Measurements from ENCODE around the gene ASIC4.

The ASIC4 gene

GRCh38 chr2:219570924-219571310 lies 56.6 kb downstream of the ASIC4 start:
- no peak for DNase-seq (ENCODE audit: low spot score)
- no peak for TF ChIP-seq CTCF (IDR thresholded peaks at IDR 0.05; ENCODE audit: borderline replicate concordance, control extremely low read depth, extremely low read depth, insufficient read depth, missing control alignments)
- in situ Hi-C loops (cut with MboI; ENCODE audit: low sequenced_read_pairs, unreplicated experiment), result no loop called here

GRCh38 chr2:219571311-219572236 lies 57.3 kb downstream of the ASIC4 start, which contains the start of gene OBSL1:
Gene OBSL1, minus strand, starts transcription at chr2:219571539. Its CDS starts 307 bp downstream, at chr2:219571232.
- TF ChIP-seq CTCF (IDR thresholded peaks at IDR 0.05; ENCODE audit: borderline replicate concordance, control extremely low read depth, extremely low read depth, insufficient read depth, missing control alignments), result no peak
- DNase-seq (ENCODE audit: low spot score), result no peak

GRCh38 chr2:219572237-219573001 lies 58.1 kb downstream of the ASIC4 start, which contains the start of gene INHA:
Gene INHA, plus strand, starts transcription at chr2:219572310. Its CDS starts 65 bp downstream, at chr2:219572375.
- in situ Hi-C loops (cut with MboI; ENCODE audit: low sequenced_read_pairs, unreplicated experiment), result no loop called here

More at GRCh38 chr2:219571311-219572236, 57.3 kb downstream of the ASIC4 start, which contains the start of gene OBSL1:
- in situ Hi-C loops (cut with MboI; ENCODE audit: low sequenced_read_pairs, unreplicated experiment), result no loop called here

GRCh38 chr2:219573166-219573565 lies 58.9 kb downstream of the ASIC4 start:
- in situ Hi-C loops (cut with MboI; ENCODE audit: low sequenced_read_pairs, unreplicated experiment), result no loop called here
- TF ChIP-seq CTCF (IDR thresholded peaks at IDR 0.05; ENCODE audit: borderline replicate concordance, control extremely low read depth, extremely low read depth, insufficient read depth, missing control alignments), result no peak
- DNase-seq (ENCODE audit: low spot score), result no peak

More at GRCh38 chr2:219572237-219573001, 58.1 kb downstream of the ASIC4 start, which contains the start of gene INHA:
- no peak for TF ChIP-seq CTCF (IDR thresholded peaks at IDR 0.05; ENCODE audit: borderline replicate concordance, control extremely low read depth, extremely low read depth, insufficient read depth, missing control alignments)
- no peak for DNase-seq (ENCODE audit: low spot score)

GRCh38 chr2:219574484-219575311 lies 60.4 kb downstream of the ASIC4 start:
- TF ChIP-seq CTCF (IDR thresholded peaks at IDR 0.05; ENCODE audit: borderline replicate concordance, control extremely low read depth, extremely low read depth, insufficient read depth, missing control alignments), result no peak
- in situ Hi-C loops (cut with MboI; ENCODE audit: low sequenced_read_pairs, unreplicated experiment), result no loop called here
- DNase-seq (ENCODE audit: low spot score), result no peak
